NT2/D1 (cell line): ENCODE data around the gene NFS1.

Source experiments
- YY1 ChIP-seq: IDR thresholded peaks from 2 replicates; pipeline ENCODE4 v1.6.1; 2011; ENCODE audit not compliant: insufficient read length, insufficient read depth
- ZNF274 ChIP-seq: IDR thresholded peaks from 2 replicates; pipeline ENCODE4 v1.6.1; 2011; ENCODE audit warnings: mild to moderate bottlenecking, low read depth, low read length

DNA sequence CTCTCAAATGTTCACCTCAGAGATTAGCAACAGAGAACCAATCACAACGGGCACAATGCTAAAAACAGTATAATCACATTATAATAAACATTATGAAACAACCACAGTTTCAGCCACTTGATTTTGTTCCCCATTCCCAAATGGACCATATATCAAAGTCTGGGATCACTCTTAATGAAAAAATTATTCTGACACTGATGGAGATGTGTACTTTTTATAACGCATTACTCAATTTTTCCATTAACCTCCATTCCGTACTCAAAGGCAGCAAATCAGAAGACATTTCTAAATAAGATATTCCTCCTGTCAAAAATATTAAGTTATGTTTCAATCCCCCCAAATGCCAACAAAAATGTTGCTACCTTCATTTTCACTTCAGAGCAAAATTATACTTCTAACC lies 37.2 kb downstream of the NFS1 start:
- TF ChIP-seq YY1: no peak
- no peak for TF ChIP-seq ZNF274
